ENCODE results near the gene TMPRSS6.

TMPRSS6 gene

GRCh38 chr22:37138849-37139561 lies 29.5 kb upstream of the TMPRSS6 start:
- H2BK15ac ChIP-seq (replicated peaks; ENCODE audit: low read depth), result no peak overlapping the region
- no peaks in the 10 kb centered on the region for H3K27me3 ChIP-seq (ENCODE audit: insufficient read depth, low read length, poor library complexity)
- H3K36me3 ChIP-seq (ENCODE audit: control insufficient read depth, insufficient read depth, low read length), result no peaks in the 10 kb centered on the region
- no peak overlapping the region for H3K4me3 ChIP-seq (ENCODE audit: low read length)
- H3K56ac ChIP-seq (ENCODE audit: low read length), result no peak overlapping the region
- no peak for DNase-seq
- H3K79me1 ChIP-seq (ENCODE audit: low read length), result no peaks in the 10 kb centered on the region
- H4K5ac ChIP-seq (ENCODE audit: low read length), result no peak overlapping the region
- no peak overlapping the region for H3K4me2 ChIP-seq (ENCODE audit: low read length)
- H3K79me2 ChIP-seq (ENCODE audit: control insufficient read depth, insufficient read depth, low read length), result no peaks in the 10 kb centered on the region
- H2BK5ac ChIP-seq (ENCODE audit: low read length), result no peak overlapping the region
- H2BK120ac ChIP-seq (ENCODE audit: low read depth, low read length), result no peak overlapping the region
- no CpG with 5 or more reads among the region's 16 CpGs for WGBS (ENCODE audit: extremely low coverage, insufficient coverage, low lambda C conversion rate)
- H4K8ac ChIP-seq (ENCODE audit: low read depth, low read length), result no peak overlapping the region
- no peak overlapping the region for H3K4ac ChIP-seq (ENCODE audit: low read depth, low read length)
- H3K4me1 ChIP-seq (ENCODE audit: control insufficient read depth, low read depth, low read length), result no peaks in the 10 kb centered on the region
- no peak overlapping the region for H3K27ac ChIP-seq (ENCODE audit: low read depth, low read length)
- no peak overlapping the region for H3K9ac ChIP-seq (ENCODE audit: low read length)
- no peak overlapping the region for H2AK5ac ChIP-seq (ENCODE audit: low read length)
- H3K18ac ChIP-seq (ENCODE audit: low read length), result no peak overlapping the region
- no peak overlapping the region for H3K23ac ChIP-seq (ENCODE audit: low read length)

GRCh38 chr22:37137903-37138665 lies 28.6 kb upstream of the TMPRSS6 start:
- H2BK5ac ChIP-seq (ENCODE audit: low read length), result no peak overlapping the region
- no peak overlapping the region for H3K4ac ChIP-seq (ENCODE audit: low read depth, low read length)
- H2AK5ac ChIP-seq (ENCODE audit: low read length), result no peak overlapping the region
- H3K27me3 ChIP-seq (ENCODE audit: insufficient read depth, low read length, poor library complexity), result no peaks in the 10 kb centered on the region
- DNase-seq, result no peak
- H3K79me1 ChIP-seq (ENCODE audit: low read length), result no peaks in the 10 kb centered on the region
- no peak overlapping the region for H2BK15ac ChIP-seq (replicated peaks; ENCODE audit: low read depth)
- no peak overlapping the region for H4K8ac ChIP-seq (ENCODE audit: low read depth, low read length)
- H4K5ac ChIP-seq (ENCODE audit: low read length), result no peak overlapping the region
- WGBS (ENCODE audit: extremely low coverage, insufficient coverage, low lambda C conversion rate), result no CpG with 5 or more reads among the region's 6 CpGs
- H3K27ac ChIP-seq (ENCODE audit: low read depth, low read length), result no peak overlapping the region
- no peak overlapping the region for H3K4me2 ChIP-seq (ENCODE audit: low read length)
- H3K56ac ChIP-seq (ENCODE audit: low read length), result peak overlapping the region; percentile 5
- no peak overlapping the region for H2BK120ac ChIP-seq (ENCODE audit: low read depth, low read length)
- H3K18ac ChIP-seq (ENCODE audit: low read length), result no peak overlapping the region
- H3K4me3 ChIP-seq (ENCODE audit: low read length), result no peak overlapping the region
- H3K9ac ChIP-seq (ENCODE audit: low read length), result no peak overlapping the region
- no peaks in the 10 kb centered on the region for H3K79me2 ChIP-seq (ENCODE audit: control insufficient read depth, insufficient read depth, low read length)
- no peak overlapping the region for H3K23ac ChIP-seq (ENCODE audit: low read length)
- H3K4me1 ChIP-seq (ENCODE audit: control insufficient read depth, low read depth, low read length), result no peaks in the 10 kb centered on the region
- no peaks in the 10 kb centered on the region for H3K36me3 ChIP-seq (ENCODE audit: control insufficient read depth, insufficient read depth, low read length)

- Histone ChIP-seq H3K4me3 (ENCODE audit: low read length) (no peak overlapping the region), H4K5ac (ENCODE audit: low read length) (no peak overlapping the region), H3K4ac (ENCODE audit: low read depth, low read length) (no peak overlapping the region), H3K27me3 (ENCODE audit: insufficient read depth, low read length, poor library complexity) (no peaks in the 10 kb centered on the region), H3K23ac (ENCODE audit: low read length) (no peak overlapping the region), H3K56ac (ENCODE audit: low read length) (no peak overlapping the region), H3K36me3 (ENCODE audit: control insufficient read depth, insufficient read depth, low read length) (no peaks in the 10 kb centered on the region), H3K9ac (ENCODE audit: low read length) (no peak overlapping the region), H2AK5ac (ENCODE audit: low read length) (no peak overlapping the region), H2BK5ac (ENCODE audit: low read length) (no peak overlapping the region), H3K4me2 (ENCODE audit: low read length) (no peak overlapping the region), H3K79me1 (ENCODE audit: low read length) (no peaks in the 10 kb centered on the region), H3K79me2 (ENCODE audit: control insufficient read depth, insufficient read depth, low read length) (no peaks in the 10 kb centered on the region), H3K4me1 (ENCODE audit: control insufficient read depth, low read depth, low read length) (no peaks in the 10 kb centered on the region), H3K27ac (ENCODE audit: low read depth, low read length) (no peak overlapping the region), H2BK120ac (ENCODE audit: low read depth, low read length) (no peak overlapping the region), H2BK15ac (replicated peaks; ENCODE audit: low read depth) (no peak overlapping the region), H4K8ac (ENCODE audit: low read depth, low read length) (no peak overlapping the region), H3K18ac (ENCODE audit: low read length) (no peak overlapping the region)
- no CpG with 5 or more reads among the region's 8 CpGs for WGBS (ENCODE audit: extremely low coverage, insufficient coverage, low lambda C conversion rate)
- no peak for DNase-seq
Observed at GRCh38 chr22:37137131-37137530, 27.6 kb upstream of the TMPRSS6 start.

GRCh38 chr22:37135023-37135422 lies 25.5 kb upstream of the TMPRSS6 start:
- no peak overlapping the region for H2AK5ac ChIP-seq (ENCODE audit: low read length)
- no peaks in the 10 kb centered on the region for H3K79me2 ChIP-seq (ENCODE audit: control insufficient read depth, insufficient read depth, low read length)
- no peak overlapping the region for H3K4me2 ChIP-seq (ENCODE audit: low read length)
- H3K23ac ChIP-seq (ENCODE audit: low read length), result peak overlapping the region; percentile 24
- H3K4me3 ChIP-seq (ENCODE audit: low read length), result no peak overlapping the region
- no peak overlapping the region for H3K9ac ChIP-seq (ENCODE audit: low read length)
- no peak overlapping the region for H3K4ac ChIP-seq (ENCODE audit: low read depth, low read length)
- no CpG with 5 or more reads among the region's 12 CpGs for WGBS (ENCODE audit: extremely low coverage, insufficient coverage, low lambda C conversion rate)
- no peak overlapping the region for H2BK5ac ChIP-seq (ENCODE audit: low read length)
- H3K79me1 ChIP-seq (ENCODE audit: low read length), result no peaks in the 10 kb centered on the region
- H4K8ac ChIP-seq (ENCODE audit: low read depth, low read length), result no peak overlapping the region
- H3K4me1 ChIP-seq (ENCODE audit: control insufficient read depth, low read depth, low read length), result no peaks in the 10 kb centered on the region
- DNase-seq, result no peak
- H4K5ac ChIP-seq (ENCODE audit: low read length), result no peak overlapping the region
- H2BK120ac ChIP-seq (ENCODE audit: low read depth, low read length), result no peak overlapping the region
- H2BK15ac ChIP-seq (replicated peaks; ENCODE audit: low read depth), result no peak overlapping the region
- no peaks in the 10 kb centered on the region for H3K27me3 ChIP-seq (ENCODE audit: insufficient read depth, low read length, poor library complexity)
- H3K36me3 ChIP-seq (ENCODE audit: control insufficient read depth, insufficient read depth, low read length), result no peaks in the 10 kb centered on the region
- no peak overlapping the region for H3K27ac ChIP-seq (ENCODE audit: low read depth, low read length)
- H3K56ac ChIP-seq (ENCODE audit: low read length), result no peak overlapping the region
- no peak overlapping the region for H3K18ac ChIP-seq (ENCODE audit: low read length)

- Histone ChIP-seq H3K4me1 (ENCODE audit: control insufficient read depth, low read depth, low read length) (no peaks in the 10 kb centered on the region), H2BK5ac (ENCODE audit: low read length) (no peak overlapping the region), H3K36me3 (ENCODE audit: control insufficient read depth, insufficient read depth, low read length) (no peaks in the 10 kb centered on the region), H3K18ac (ENCODE audit: low read length) (no peak overlapping the region), H3K4me3 (ENCODE audit: low read length) (no peak overlapping the region), H2AK5ac (ENCODE audit: low read length) (no peak overlapping the region), H4K8ac (ENCODE audit: low read depth, low read length) (no peak overlapping the region), H3K27me3 (ENCODE audit: insufficient read depth, low read length, poor library complexity) (no peaks in the 10 kb centered on the region), H3K4me2 (ENCODE audit: low read length) (no peak overlapping the region), H3K9ac (ENCODE audit: low read length) (no peak overlapping the region), H2BK120ac (ENCODE audit: low read depth, low read length) (no peak overlapping the region), H3K4ac (ENCODE audit: low read depth, low read length) (no peak overlapping the region), H3K27ac (ENCODE audit: low read depth, low read length) (no peak overlapping the region), H3K56ac (ENCODE audit: low read length) (no peak overlapping the region), H4K5ac (ENCODE audit: low read length) (no peak overlapping the region), H3K79me2 (ENCODE audit: control insufficient read depth, insufficient read depth, low read length) (no peaks in the 10 kb centered on the region), H3K23ac (ENCODE audit: low read length) (no peak overlapping the region), H2BK15ac (replicated peaks; ENCODE audit: low read depth) (no peak overlapping the region), H3K79me1 (ENCODE audit: low read length) (no peaks in the 10 kb centered on the region)
- WGBS (ENCODE audit: extremely low coverage, insufficient coverage, low lambda C conversion rate), result no CpG with 5 or more reads among the region's 16 CpGs
- no peak for DNase-seq
Observed at GRCh38 chr22:37133304-37134018, 23.9 kb upstream of the TMPRSS6 start.
